GM13976 (cell line): ENCODE measurements around the gene GALNT18.

Experiments used
- DNase-seq: peaks from one replicate; pipeline ENCODE4 v3.0.0; 2012; ENCODE audit warnings: low spot score
- in situ Hi-C: fragments of 300-500 bp; cut with MboI; formaldehyde crosslinking; loops from one replicate; pipeline ENCODE4 v1.12.0; 2022; ENCODE audit warnings: low sequenced_read_pairs, mixed read lengths, inconsistent platforms; ENCODE audit not compliant: unreplicated experiment
- TF ChIP-seq, protein P1 (sequence below): IDR thresholded peaks from 2 replicates; pipeline ENCODE4 v1.5.1; 2012; ENCODE audit warnings: borderline replicate concordance, mild to moderate bottlenecking; ENCODE audit not compliant: insufficient read depth; ENCODE audit errors: extremely low read depth, missing control alignments, control extremely low read depth

The GALNT18 gene

GRCh38 chr11:11657218-11657955 is 35.6 kb upstream of the GALNT18 start:
- in situ Hi-C loops: no loop called here
- DNase-seq: no peak
- TF ChIP-seq, protein P1, sequence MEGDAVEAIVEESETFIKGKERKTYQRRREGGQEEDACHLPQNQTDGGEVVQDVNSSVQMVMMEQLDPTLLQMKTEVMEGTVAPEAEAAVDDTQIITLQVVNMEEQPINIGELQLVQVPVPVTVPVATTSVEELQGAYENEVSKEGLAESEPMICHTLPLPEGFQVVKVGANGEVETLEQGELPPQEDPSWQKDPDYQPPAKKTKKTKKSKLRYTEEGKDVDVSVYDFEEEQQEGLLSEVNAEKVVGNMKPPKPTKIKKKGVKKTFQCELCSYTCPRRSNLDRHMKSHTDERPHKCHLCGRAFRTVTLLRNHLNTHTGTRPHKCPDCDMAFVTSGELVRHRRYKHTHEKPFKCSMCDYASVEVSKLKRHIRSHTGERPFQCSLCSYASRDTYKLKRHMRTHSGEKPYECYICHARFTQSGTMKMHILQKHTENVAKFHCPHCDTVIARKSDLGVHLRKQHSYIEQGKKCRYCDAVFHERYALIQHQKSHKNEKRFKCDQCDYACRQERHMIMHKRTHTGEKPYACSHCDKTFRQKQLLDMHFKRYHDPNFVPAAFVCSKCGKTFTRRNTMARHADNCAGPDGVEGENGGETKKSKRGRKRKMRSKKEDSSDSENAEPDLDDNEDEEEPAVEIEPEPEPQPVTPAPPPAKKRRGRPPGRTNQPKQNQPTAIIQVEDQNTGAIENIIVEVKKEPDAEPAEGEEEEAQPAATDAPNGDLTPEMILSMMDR: no peak

- in situ Hi-C loops: no loop called here
- DNase-seq: no peak
- TF ChIP-seq, protein P1: no peak
Measured at GRCh38 chr11:11641581-11641980, 19.8 kb upstream of the GALNT18 start.

GRCh38 chr11:11640996-11641395 is 19.2 kb upstream of the GALNT18 start:
- TF ChIP-seq, protein P1: no peak
- in situ Hi-C loops: no loop called here
- DNase-seq: no peak

DNA sequence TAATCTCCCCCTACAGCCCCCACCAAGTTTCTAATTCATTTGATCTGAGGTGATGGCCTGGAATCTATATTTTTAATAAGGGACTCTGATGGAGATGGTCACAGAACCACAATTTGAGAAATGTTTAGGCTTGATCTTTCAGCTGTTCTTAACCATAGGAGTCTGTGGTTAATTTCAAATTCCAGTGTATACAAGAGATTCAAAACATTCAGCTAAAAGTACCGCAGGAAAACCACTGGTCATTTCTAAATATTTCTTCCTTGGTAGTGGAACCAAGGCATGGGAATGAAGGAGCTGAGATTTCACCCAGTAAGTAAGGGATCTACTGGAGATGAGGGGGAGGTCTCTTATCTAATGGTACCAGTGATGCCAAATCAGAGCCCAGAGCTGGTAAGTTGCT is 18.3 kb upstream of the GALNT18 start:
- DNase-seq: no peak
- in situ Hi-C loops: no loop called here

GRCh38 chr11:11636671-11637070 is 14.9 kb upstream of the GALNT18 start:
- in situ Hi-C loops: no loop called here
- no peak for DNase-seq
- TF ChIP-seq, protein P1: no peak

More for the DNA sequence above, 18.3 kb upstream of the GALNT18 start:
- TF ChIP-seq, protein P1: no peak

DNA sequence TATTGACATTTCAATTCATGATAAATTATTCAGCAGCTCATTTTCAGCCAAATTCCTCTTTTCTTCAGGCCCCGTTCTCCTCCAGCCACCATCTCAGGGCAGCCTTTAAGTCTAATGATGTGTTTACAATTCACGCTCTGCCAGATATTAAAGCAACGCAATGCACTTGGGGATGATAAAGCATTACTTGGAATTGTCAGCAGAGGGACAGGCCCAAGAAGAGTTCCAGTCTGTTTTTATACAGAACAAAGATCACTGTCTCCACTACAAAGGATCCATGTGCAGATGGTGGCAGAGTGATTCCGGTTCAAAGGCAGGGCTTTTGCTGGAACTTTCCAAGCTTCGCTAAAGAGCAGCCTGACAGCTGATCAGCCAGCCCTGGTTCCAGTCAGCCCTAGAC is 13.6 kb upstream of the GALNT18 start:
- DNase-seq: no peak
- in situ Hi-C loops: no loop called here
- TF ChIP-seq, protein P1: no peak

DNA sequence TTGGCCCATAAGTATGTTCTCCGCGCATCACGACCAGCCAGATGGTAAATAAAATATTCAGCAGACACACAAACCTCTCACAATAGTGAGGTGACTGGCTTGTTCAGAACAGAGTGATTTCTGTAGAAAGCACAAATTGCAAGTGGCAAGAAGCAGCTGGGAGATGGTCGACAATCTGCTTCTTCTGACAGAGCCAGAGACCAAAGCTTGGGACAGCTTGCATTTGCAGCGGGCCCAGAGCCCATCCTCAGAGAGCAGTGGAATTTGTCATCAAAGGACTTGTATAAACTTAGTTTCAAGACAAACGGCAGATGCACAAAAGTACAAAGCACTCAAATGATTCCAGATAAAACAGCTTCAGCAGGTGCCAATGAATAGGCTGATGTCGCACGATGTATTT is 7.6 kb upstream of the GALNT18 start:
- DNase-seq: no peak
- in situ Hi-C loops: no loop called here
- TF ChIP-seq, protein P1: no peak
